HUDEP-2 (cell line): ENCODE data around the gene AAR2.

Experiments
- DNase-seq, 76 experiments: peaks; one replicate each; lab custom pipeline; 2025; ENCODE audit not compliant: unreplicated experiment in 76 of 76; lab: John Stamatoyannopoulos, UW

The AAR2 gene

GRCh38 chr20:36254076-36254475 lies 17.8 kb downstream of the AAR2 start:
- DNase-seq: no peak

GRCh38 chr20:36255445-36255844 lies 19.2 kb downstream of the AAR2 start:
- no peak for DNase-seq

- no peak for DNase-seq
Measured at GRCh38 chr20:36259177-36260061, 23.1 kb downstream of the AAR2 start.

- DNase-seq: no peak
Measured at GRCh38 chr20:36260316-36260715, 24.0 kb downstream of the AAR2 start.

- DNase-seq: no peak
Measured at GRCh38 chr20:36261389-36262105, 25.3 kb downstream of the AAR2 start.

- DNase-seq: no peak
Measured at GRCh38 chr20:36262440-36262839, 26.2 kb downstream of the AAR2 start.

- DNase-seq: no peak
Measured at GRCh38 chr20:36264426-36265246, 28.4 kb downstream of the AAR2 start.

GRCh38 chr20:36266189-36266588 lies 29.9 kb downstream of the AAR2 start:
- DNase-seq: no peak

GRCh38 chr20:36267605-36268381 lies 31.5 kb downstream of the AAR2 start:
- no peak for DNase-seq

- no peak for DNase-seq
Measured at GRCh38 chr20:36268440-36269342, 32.4 kb downstream of the AAR2 start.

GRCh38 chr20:36269507-36269906 lies 33.2 kb downstream of the AAR2 start:
- DNase-seq: no peak

- DNase-seq: no peak
Measured at GRCh38 chr20:36270744-36271638, 34.7 kb downstream of the AAR2 start.

GRCh38 chr20:36271639-36272546 lies 35.6 kb downstream of the AAR2 start:
- no peak for DNase-seq

GRCh38 chr20:36272547-36273220 lies 36.4 kb downstream of the AAR2 start:
- no peak for DNase-seq

GRCh38 chr20:36273414-36274180 lies 37.3 kb downstream of the AAR2 start:
- peak in 6 of 76 experiments; percentile 1 to 17 (median 10) for DNase-seq
